Thymus (tissue), 11 donors: ENCODE data around the gene JTB. TPM values are rescaled to one million over a fixed set of nuclear protein-coding genes. Genes with fewer than 3 reads are reported as not detected.

Experiments used
- DNase-seq, 9 donors: peaks; one replicate each; pipeline ENCODE4 v3.0.0-alpha.2; 2013; ENCODE audit warnings: low spot score in 9 of 9, low read depth in 6 of 9, missing footprints in 1 of 9
- H3K27ac ChIP-seq, 2 donors: one replicate each; pipeline ENCODE4 v1.5.1; 2013; ENCODE audit warnings: control low read depth in 1 of 2, low read depth in 1 of 2, low read length in 1 of 2, mild to moderate bottlenecking in 1 of 2, moderate library complexity in 1 of 2
- H3K27me3 ChIP-seq, 2 donors: one replicate each; pipeline ENCODE4 v1.5.1; 2013; ENCODE audit warnings: low read length in 1 of 2; ENCODE audit not compliant: control insufficient read depth in 2 of 2, insufficient read depth in 1 of 2
- H3K36me3 ChIP-seq, 2 donors: one replicate each; pipeline ENCODE4 v1.5.1; 2013; ENCODE audit warnings: low read length in 1 of 2, mild to moderate bottlenecking in 1 of 2, moderate library complexity in 1 of 2; ENCODE audit not compliant: control insufficient read depth in 2 of 2, insufficient read depth in 2 of 2
- H3K4me1 ChIP-seq, 2 donors: one replicate each; pipeline ENCODE4 v1.5.1; 2013; ENCODE audit warnings: low read length in 2 of 2; ENCODE audit not compliant: control insufficient read depth in 2 of 2, insufficient read depth in 2 of 2
- H3K4me3 ChIP-seq, 2 donors: one replicate each; pipeline ENCODE4 v1.5.1; 2013; ENCODE audit warnings: low read length in 2 of 2, control low read depth in 1 of 2, mild to moderate bottlenecking in 1 of 2
- H3K9me3 ChIP-seq, 2 donors: one replicate each; pipeline ENCODE4 v1.5.1; 2013; ENCODE audit warnings: low read length in 1 of 2, mild to moderate bottlenecking in 1 of 2; ENCODE audit not compliant: control insufficient read depth in 2 of 2, insufficient read depth in 1 of 2
- WGBS: extraction: QIAGEN DNeasy Blood & Tissue Kit; methylation state at CpG from one replicate; pipeline ENCODE4 v1.1.7; 2013; 5-methylcytosine and 5-hydroxymethylcytosine counted together
- polyA plus RNA-seq: library from polyadenylated mRNA; stranded (reverse); fragments of 200-250 nt; gene quantifications from one replicate; pipeline ENCODE4 v1.2.3, GENCODE V29; 2013
- total RNA-seq: library from RNA; stranded (reverse); fragments of 120-200 nt; gene quantifications from one replicate; pipeline ENCODE4 v1.2.4, GENCODE V29; 2013
- donor health status: healthy.

The JTB gene
- total and polyA plus RNA-seq, 2 donors = 134 to 180 TPM

- Histone ChIP-seq H3K27me3 (no peaks in the 10 kb centered on the region), H3K27ac (no peak overlapping the region), H3K9me3 (no peaks in the 10 kb centered on the region), H3K4me1 (peaks cover 22 to 56% of the 10 kb centered on the region in 2 donors), H3K4me3 (no peak overlapping the region), H3K36me3 (peaks cover 9 to 20% of the 10 kb centered on the region in 2 donors)
- no peak for DNase-seq
- WGBS = over 99% methylated on average over 11 of the region's 11 CpGs
These were observed 17.3 kb downstream of the JTB start for GRCh38 chr1:153960206-153960605.

DNA sequence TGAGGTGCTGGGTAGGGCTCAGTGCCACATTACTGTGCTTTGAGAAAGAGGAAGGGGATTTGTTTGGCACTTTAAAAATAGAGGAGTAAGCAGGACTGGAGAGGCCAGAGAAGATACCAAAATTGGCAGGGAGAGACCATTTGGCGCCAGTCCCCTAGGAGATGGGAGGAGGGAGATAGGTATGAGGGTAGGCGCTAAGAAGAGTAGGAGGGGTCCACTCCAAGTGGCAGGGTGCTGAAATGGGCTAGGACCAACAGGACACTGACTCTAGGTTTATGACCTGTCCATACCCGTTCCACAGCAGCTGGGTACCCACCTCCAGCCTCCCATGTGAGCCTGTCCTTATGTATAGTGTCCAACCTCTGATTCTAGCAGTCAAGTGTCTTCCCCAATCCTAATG, 18.0 kb downstream of the JTB start:
- Histone ChIP-seq H3K4me1 (peaks cover 22 to 59% of the 10 kb centered on the region in 2 donors), H3K36me3 (peaks cover 12 to 26% of the 10 kb centered on the region in 2 donors), H3K9me3 (no peaks in the 10 kb centered on the region), H3K4me3 (no peak overlapping the region), H3K27me3 (no peaks in the 10 kb centered on the region), H3K27ac (no peak overlapping the region)
- DNase-seq = no peak
- 94% methylated on average over 3 of the region's 3 CpGs for WGBS

DNA sequence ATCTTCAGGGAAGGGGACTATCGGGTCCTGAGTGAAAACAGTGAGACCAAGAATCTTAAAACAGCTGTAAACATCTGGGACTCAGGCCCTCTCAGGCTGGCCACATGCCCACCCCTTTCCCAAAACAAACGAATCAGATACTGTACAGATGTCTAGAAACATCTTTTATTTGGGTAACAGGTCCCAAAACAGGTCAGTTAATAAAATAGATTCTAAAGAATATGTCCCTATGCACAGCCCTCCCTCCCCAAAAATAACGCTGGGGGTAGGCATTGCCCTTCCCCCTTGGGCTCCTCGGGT, 18.6 kb downstream of the JTB start:
- DNase-seq = no peak
- Histone ChIP-seq H3K9me3 (no peaks in the 10 kb centered on the region), H3K4me3 (no peak overlapping the region), H3K27me3 (no peaks in the 10 kb centered on the region), H3K27ac (peak overlapping the region in 1 of 2 donors; percentile 6), H3K4me1 (peaks cover 18 to 54% of the 10 kb centered on the region in 2 donors), H3K36me3 (peaks cover 15 to 32% of the 10 kb centered on the region in 2 donors)
- 38% methylated on average over 4 of the region's 4 CpGs for WGBS

GRCh38 chr1:153958111-153958960, 19.1 kb downstream of the JTB start, which contains the start of gene CRTC2:
TSS of gene CRTC2 (minus strand) at chr1:153958612. CDS start at chr1:153958497, 115 bp downstream.
- Histone ChIP-seq H3K27ac (peak within 1 kb of the TSS; percentile 86 to 88), H3K27me3 (no peaks in the 10 kb centered on the region), H3K4me1 (peaks cover 18 to 50% of the 10 kb centered on the region in 2 donors), H3K4me3 (peak within 1 kb of the TSS; percentile 88 to 93), H3K9me3 (no peaks in the 10 kb centered on the region), H3K36me3 (peaks cover 21 to 37% of the 10 kb centered on the region in 2 donors)
- peak; percentile 90 to 99 (median 96) for DNase-seq
- WGBS = under 1% methylated on average over 75 of the region's 75 CpGs

DNA sequence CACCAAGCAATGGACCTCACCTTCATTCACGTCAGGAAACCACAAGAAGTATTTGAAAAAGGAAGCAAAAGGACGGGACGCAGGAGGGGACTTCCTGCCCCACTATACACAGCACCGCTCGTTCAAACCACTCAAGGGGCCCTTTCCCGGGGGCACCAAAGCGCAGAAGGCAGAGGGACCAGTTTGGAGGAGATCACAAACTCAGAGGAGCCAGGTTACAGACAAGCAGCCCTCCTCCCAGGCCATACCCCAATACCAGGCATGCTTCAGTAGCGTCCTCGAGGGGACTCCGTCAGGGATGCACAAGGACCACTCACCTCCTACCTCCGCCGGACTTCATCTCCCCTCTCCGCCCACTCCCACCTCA, 19.7 kb downstream of the JTB start:
- under 1% methylated on average over 13 of the region's 13 CpGs for WGBS
- no peaks in the 10 kb centered on the region for H3K27me3 ChIP-seq
- H3K4me3 ChIP-seq = peak overlapping the region; percentile 88 to 93
- H3K27ac ChIP-seq = peak overlapping the region; percentile 86 to 88
- DNase-seq = peak in 1 of 9 donors; percentile 67
- peaks cover 18 to 46% of the 10 kb centered on the region in 2 donors for H3K4me1 ChIP-seq
- H3K9me3 ChIP-seq = no peaks in the 10 kb centered on the region
- peaks cover 25 to 42% of the 10 kb centered on the region in 2 donors for H3K36me3 ChIP-seq

- H3K27ac ChIP-seq = peak overlapping the region; percentile 86 to 88
- no peak for DNase-seq
- no peaks in the 10 kb centered on the region for H3K9me3 ChIP-seq
- no peaks in the 10 kb centered on the region for H3K27me3 ChIP-seq
- peak overlapping the region; percentile 88 to 93 for H3K4me3 ChIP-seq
- peaks cover 16 to 41% of the 10 kb centered on the region in 2 donors for H3K4me1 ChIP-seq
- H3K36me3 ChIP-seq = peaks cover 31 to 48% of the 10 kb centered on the region in 2 donors
- 36% methylated on average over 6 of the region's 6 CpGs for WGBS
These were observed 20.3 kb downstream of the JTB start for GRCh38 chr1:153956997-153957715.

GRCh38 chr1:153954826-153955225, 22.6 kb downstream of the JTB start:
- peaks cover 38 to 53% of the 10 kb centered on the region in 2 donors for H3K36me3 ChIP-seq
- WGBS = 97% methylated on average over 10 of the region's 10 CpGs
- peaks cover 12 to 32% of the 10 kb centered on the region in 2 donors for H3K4me1 ChIP-seq
- no peak for DNase-seq
- H3K4me3 ChIP-seq = no peak overlapping the region
- H3K9me3 ChIP-seq = no peaks in the 10 kb centered on the region
- H3K27me3 ChIP-seq = no peaks in the 10 kb centered on the region
- H3K27ac ChIP-seq = no peak overlapping the region

GRCh38 chr1:153953859-153954365, 23.6 kb downstream of the JTB start:
- H3K4me1 ChIP-seq = peaks cover 12 to 29% of the 10 kb centered on the region in 2 donors
- DNase-seq = no peak
- peaks cover 46 to 58% of the 10 kb centered on the region in 2 donors for H3K36me3 ChIP-seq
- H3K27me3 ChIP-seq = no peaks in the 10 kb centered on the region
- H3K27ac ChIP-seq = no peak overlapping the region
- H3K4me3 ChIP-seq = no peak overlapping the region
- no peaks in the 10 kb centered on the region for H3K9me3 ChIP-seq
- WGBS = 95% methylated on average over 4 of the region's 4 CpGs

GRCh38 chr1:153951801-153952200, 25.7 kb downstream of the JTB start:
- Histone ChIP-seq H3K4me3 (no peak overlapping the region), H3K27ac (no peak overlapping the region), H3K27me3 (no peaks in the 10 kb centered on the region), H3K9me3 (no peaks in the 10 kb centered on the region), H3K4me1 (peaks cover 7 to 21% of the 10 kb centered on the region in 2 donors), H3K36me3 (peaks cover 65 to 76% of the 10 kb centered on the region in 2 donors)
- 96% methylated on average over 2 of the region's 2 CpGs for WGBS
- no peak for DNase-seq
